AG10803 (cell line): ENCODE measurements around the gene CACUL1.
A peak's percentile ranks its signal among the peaks of the same experiment; 100 is the strongest.
"Not testable (repeated sequence)": the region's sequence is repeated elsewhere in the genome, so short reads cannot be mapped to it uniquely, and the experiment has no call there.

ENCODE experiments used
- DNase-seq: peaks from one replicate; pipeline ENCODE4 v3.0.0; 2010; ENCODE audit warnings: low read depth
- H3K4me3 ChIP-seq: 2 replicates; pipeline ENCODE4 v1.5.1; 2011; ENCODE audit warnings: mild to moderate bottlenecking, low read length, control low read depth
- TF ChIP-seq, protein P1 (sequence below): conservative IDR thresholded peaks from 2 replicates; pipeline ENCODE4 v1.5.1; 2011; ENCODE audit warnings: mild to moderate bottlenecking, low read length, control low read depth, inconsistent platforms

The CACUL1 gene

DNA sequence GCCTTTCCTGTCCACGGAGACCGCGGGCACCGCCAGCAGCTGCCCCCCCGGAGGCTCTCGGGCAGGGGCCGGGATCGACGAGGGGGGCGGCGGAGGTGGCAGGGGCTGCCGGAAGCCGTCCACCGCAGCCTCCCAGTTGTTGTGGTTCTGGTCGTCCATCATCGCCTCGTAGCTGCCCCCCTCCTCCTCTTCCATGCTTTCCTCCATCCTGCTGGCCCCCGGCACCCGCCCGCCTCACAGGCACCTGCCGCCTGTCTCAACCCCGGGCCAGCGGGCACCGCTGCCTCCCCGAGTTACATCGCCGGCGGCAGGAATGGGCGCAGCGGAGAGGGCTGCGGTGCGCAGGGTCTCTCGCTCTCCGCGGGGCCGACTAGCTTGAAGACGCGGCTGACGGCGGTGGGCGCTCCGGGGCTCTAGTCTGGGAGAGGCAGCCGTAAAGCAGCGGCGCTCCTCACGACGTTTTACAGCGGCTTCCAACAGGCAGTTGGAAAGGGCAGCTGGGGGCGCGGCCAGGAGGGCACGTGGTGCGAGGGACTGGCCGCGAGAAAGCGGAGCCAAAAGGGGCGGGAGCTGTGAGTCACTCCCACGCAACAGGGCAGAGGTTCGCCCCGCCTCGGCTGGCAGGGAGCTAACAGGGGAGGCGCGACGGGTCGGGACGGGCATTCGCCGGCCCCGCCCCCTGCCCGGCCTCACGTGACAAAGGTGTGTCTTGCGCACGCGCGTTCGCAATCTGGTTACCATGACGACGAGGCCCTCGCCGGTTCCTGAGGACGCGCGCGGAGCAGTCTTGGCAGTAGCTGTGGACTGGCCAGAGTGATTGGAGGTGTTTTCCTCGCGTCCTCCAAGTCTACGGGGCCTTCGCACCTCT is at the start of gene CACUL1:
Gene CACUL1 (minus strand): TSS at position 415 of the 868 bp plus-strand sequence. CDS start 208 bp downstream, at position 207.
- DNase-seq, result peak; percentile 100
- H3K4me3 ChIP-seq, result peak within 1 kb of the TSS; percentile 92
- TF ChIP-seq, protein P1, sequence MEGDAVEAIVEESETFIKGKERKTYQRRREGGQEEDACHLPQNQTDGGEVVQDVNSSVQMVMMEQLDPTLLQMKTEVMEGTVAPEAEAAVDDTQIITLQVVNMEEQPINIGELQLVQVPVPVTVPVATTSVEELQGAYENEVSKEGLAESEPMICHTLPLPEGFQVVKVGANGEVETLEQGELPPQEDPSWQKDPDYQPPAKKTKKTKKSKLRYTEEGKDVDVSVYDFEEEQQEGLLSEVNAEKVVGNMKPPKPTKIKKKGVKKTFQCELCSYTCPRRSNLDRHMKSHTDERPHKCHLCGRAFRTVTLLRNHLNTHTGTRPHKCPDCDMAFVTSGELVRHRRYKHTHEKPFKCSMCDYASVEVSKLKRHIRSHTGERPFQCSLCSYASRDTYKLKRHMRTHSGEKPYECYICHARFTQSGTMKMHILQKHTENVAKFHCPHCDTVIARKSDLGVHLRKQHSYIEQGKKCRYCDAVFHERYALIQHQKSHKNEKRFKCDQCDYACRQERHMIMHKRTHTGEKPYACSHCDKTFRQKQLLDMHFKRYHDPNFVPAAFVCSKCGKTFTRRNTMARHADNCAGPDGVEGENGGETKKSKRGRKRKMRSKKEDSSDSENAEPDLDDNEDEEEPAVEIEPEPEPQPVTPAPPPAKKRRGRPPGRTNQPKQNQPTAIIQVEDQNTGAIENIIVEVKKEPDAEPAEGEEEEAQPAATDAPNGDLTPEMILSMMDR, result no peak

DNA sequence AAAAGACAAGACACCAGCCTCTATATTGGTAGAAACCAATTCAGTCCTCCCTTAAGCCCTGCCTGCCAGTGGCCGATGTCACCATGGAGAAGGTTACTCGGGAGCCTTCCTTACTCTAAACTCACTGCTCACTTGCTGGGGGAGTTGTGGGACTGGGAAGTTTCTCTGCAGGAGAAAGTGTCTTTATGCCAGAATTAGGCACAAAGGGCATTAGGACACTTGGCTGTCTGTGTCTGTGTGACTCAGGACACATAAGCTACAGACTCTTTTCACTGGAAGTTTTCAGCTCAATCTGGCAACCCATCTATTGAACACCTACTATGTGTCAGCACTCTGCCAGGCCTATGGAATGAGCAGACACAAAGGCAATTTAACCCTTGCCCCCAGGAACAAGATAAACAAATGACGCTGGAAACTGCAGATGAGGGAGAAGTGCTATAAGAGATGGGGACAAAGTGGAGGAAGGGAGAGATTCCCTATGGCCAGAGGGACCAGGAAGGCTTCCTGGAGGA is 49.5 kb upstream of the CACUL1 start:
- H3K4me3 ChIP-seq, result no peak overlapping the region
- no peak for DNase-seq
- TF ChIP-seq, protein P1, result no peak

DNA sequence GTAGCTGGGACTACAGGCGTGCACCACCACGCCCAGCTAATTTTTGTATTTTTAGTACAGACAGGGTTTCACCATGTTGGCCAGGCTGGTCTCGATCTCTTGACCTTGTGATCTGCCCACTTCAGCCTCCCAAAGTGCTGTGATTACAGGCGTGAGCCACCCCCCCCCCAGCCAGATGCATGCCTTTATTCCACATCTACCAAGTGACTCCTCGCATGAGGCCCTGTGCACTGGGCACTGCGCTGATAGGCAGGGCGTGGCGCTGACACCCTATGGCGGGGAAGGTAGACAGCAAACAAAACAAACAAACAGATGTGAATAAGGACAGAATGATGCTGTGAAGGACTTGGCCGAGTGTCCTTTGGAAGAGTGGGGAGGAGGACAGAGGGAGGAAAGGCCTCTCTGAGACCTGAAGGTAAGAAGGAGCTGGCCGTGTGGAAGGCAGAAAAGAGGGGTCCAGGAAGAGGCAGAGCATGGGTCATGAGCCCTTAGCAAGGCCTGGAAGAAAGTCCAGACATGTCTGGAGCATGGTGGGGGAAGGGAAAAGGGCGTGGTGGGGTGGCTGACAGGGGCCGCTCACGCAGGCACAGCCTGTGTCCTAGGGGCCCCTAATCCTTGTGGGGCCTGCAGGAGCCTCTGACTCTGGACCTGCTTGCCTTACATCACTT is 47.5 kb upstream of the CACUL1 start:
- TF ChIP-seq, protein P1, result no peak
- no peak for DNase-seq
- no peak overlapping the region for H3K4me3 ChIP-seq

DNA sequence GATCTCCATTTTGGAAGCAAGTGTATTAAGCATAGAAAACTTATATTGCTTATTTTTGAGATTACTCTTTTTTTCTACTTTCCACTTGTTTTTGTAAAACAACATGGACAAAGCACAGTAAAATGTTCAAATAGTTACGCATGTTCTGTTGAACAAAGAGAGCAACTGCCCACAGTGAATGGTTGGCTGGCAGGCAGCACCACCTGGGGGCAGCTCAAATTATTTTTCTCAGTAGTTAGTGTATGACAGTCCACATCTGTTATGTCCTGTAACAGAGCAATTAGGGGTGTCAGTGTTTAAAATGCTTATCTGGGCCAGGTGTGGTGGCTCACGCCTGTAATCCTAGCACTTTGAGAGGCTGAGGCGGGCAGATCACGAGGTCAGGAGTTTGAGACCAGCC is 46.1 kb upstream of the CACUL1 start:
- no peak overlapping the region for H3K4me3 ChIP-seq
- DNase-seq, result peak; percentile 6
- TF ChIP-seq, protein P1, result peak; percentile 42

DNA sequence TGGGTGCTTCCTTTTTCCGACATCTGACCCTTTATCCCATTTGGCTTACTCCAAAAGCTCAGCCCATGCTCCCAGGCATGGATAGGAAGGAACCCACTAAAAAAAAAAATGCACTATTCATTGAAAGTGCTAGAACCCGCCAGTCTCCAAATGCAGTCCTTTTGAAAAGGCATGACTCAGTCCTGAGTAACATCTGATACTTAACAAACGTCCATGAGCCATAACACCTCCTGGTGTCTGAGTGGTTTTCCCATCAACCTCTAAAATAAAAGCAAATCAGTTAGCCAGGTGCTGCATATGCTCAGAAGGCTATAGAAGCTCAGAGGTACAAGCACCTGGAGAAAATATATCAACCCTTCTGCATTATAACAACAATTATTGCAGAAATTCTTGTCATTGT is 45.0 kb upstream of the CACUL1 start:
- H3K4me3 ChIP-seq, result no peak overlapping the region
- TF ChIP-seq, protein P1, result no peak
- peak; percentile 6 for DNase-seq

DNA sequence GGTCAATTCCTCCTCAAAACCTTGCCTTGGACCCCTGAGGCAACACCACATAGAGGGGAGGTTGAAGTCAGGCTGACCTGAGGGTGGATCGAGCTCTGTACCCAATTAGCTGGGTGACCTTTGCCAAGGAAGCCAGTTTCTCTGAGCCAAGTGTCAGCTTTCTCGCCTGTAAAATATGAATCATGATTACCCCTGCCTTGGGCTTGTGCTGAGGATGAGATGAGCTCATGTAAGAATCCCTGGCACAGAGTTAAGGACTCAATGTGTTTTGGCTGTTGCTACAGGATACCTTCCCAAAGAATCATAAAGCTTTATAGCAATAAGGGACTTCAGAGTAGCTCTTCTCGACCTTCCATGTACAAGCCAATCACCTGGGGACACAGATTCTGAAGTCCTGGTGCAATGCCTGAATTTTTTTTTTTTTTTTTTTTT is 43.5 kb upstream of the CACUL1 start:
- H3K4me3 ChIP-seq, result no peak overlapping the region
- TF ChIP-seq, protein P1, result no peak
- peak; percentile 66 for DNase-seq

DNA sequence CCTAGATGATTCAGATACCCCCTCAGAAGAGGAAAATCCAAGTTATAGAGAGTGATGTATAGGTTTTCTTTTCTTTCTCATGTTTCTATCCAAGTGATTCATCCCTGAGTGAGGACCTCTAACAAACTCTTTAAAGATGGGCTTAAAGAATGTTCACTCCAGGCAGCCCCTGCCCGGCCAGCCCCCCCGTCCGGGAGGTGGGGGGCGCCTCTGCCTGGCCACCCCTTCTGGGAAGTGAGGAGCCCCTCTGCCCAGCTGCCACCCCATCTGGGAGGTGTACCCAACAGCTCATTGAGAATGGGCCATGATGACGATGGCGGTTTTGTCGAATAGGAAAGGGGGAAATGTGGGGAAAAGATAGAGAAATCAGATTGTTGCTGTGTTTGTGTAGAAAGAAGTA is 40.2 kb upstream of the CACUL1 start:
- not testable (repeated sequence) for H3K4me3 ChIP-seq, DNase-seq
